GM18505 (cell line): Measurements from ENCODE around the gene CACTIN.

ENCODE experiments used
- ATAC-seq: cut with Tn5 transposase; IDR thresholded peaks from one replicate; pipeline ENCODE4 v1.9.1; 2021; ENCODE audit not compliant: unreplicated experiment
- POLR2A ChIP-seq: IDR thresholded peaks from 4 replicates; pipeline ENCODE4 v1.6.1; 2011; ENCODE audit warnings: borderline replicate concordance; ENCODE audit not compliant: insufficient read depth, insufficient read length; ENCODE audit errors: extremely low read depth

CACTIN gene

DNA sequence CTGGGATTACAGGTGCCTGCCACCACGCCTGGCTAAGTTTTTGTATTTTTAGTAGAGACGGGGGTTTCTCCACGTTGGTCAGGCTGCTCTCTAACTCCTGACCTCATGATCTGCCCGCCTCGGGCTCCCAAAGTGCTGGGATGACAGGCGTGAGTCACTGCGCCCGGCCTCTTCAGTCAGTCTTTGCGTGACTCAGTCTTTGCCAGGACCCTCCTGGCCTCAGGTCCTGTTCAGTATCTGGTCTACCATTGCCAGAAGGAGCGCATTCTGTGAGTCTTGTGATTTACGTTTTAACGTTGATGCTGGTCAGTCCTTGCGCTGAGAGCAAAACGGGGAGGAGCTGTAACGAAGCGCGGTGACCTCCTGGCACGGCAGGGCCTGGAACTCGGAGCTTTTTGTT lies 61.5 kb downstream of the CACTIN start:
- TF ChIP-seq POLR2A = no peak
- ATAC-seq = no peak

DNA sequence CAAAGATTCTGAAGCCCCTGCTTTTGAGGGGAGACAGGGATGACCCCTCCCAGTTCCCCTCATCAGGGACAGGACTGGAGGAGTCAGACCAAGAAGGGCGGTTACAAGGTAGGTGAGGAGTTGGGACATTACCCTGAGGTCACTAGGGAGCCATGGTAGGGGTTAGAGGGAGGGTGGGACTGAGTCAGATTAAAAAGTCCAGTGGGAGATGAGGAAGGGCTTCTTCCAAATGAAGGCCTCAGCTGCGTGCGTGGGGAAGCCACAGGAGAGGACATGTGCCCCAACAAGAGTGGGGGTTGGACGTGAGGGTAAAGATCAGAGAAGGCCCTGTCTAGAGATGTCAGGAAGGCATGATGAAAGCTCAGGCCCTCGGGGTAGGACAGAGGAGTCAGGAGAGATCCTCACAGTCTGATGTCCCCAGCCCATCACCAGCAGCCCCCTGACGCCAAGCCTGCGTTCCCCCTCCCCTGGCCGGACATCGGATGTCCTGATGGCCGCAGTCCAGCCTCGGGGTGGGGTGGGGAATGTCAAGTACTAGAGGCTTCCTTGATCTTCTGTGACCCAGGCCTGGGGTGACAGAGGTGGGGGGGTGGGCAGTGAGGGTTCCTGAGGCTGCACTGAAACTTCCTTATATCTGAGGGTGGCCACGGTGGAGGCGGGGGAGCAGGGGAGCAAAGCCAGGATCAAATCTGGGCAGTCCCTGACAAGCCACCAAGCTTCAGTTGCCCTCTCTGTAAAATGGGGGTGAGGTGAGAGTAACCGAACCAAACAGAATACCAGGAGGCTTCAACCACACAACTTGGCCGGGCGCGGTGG lies 62.7 kb downstream of the CACTIN start:
- no peak for TF ChIP-seq POLR2A
- ATAC-seq = no peak
